HepG2 (cell line): Measurements from ENCODE around the gene CREBBP. TPM values are rescaled to one million over a fixed set of nuclear protein-coding genes. Genes with fewer than 3 reads are reported as not detected.

Experiments used
- ATAC-seq: fragments of 200-7000 bp; cut with Tn5 transposase; 3 replicates; pipeline ENCODE4 v1.9.1; 2020; ENCODE audit warnings: mild to moderate bottlenecking, moderate library complexity
- BruUV-seq: library from RNA; stranded (reverse); fragments of 400-500 nt; replicated peaks from 2 replicates; lab custom pipeline; 2021; lab: Mats Ljungman, UMichigan
- CTCF ChIA-PET: fragments of 300-600 bp; formaldehyde crosslinking; extraction: SDS; loops from one replicate; lab custom pipeline; 2021; ENCODE audit warnings: low total read pairs, inconsistent platforms, low intra/inter-chr PET ratio; lab: Yijun Ruan, JAX
- POLR2A ChIA-PET: fragments of 350-600 bp; sonication (Branson Sonifier 250); formaldehyde crosslinking; loops from one replicate; lab custom pipeline; 2020; ENCODE audit warnings: antibody characterized with exemption, inconsistent platforms; lab: Yijun Ruan, JAX
- DNase-seq: peaks from one replicate; pipeline ENCODE4 v3.0.0-alpha.2; 2015; ENCODE audit warnings: low spot score
- FAIRE-seq: peaks from 3 replicates; lab custom pipeline; 2011; peaks lifted over from hg19 to GRCh38; lab: Jason Lieb, UNC
- H2AFZ ChIP-seq: one replicate; pipeline ENCODE4 v1.6.1; 2011; ENCODE audit warnings: low read length, inconsistent platforms
- H3K27ac ChIP-seq: fragments of 300-600 bp; 3 replicates; pipeline ENCODE4 v1.8.0; 2011; ENCODE audit warnings: mixed run types, mild to moderate bottlenecking, mixed read lengths, low read length, inconsistent platforms; ENCODE audit not compliant: insufficient read depth; ENCODE audit errors: extremely low read length
- H3K27me3 ChIP-seq, 2 experiments: fragments of 200-600 bp in 1 of 2; 2 replicates in 1 of 2; 3 replicates in 1 of 2; pipeline versions ENCODE4 v1.6.0 to v1.8.0; 2011; ENCODE audit warnings: low read length in 2 of 2, mild to moderate bottlenecking in 2 of 2, moderate library complexity in 2 of 2, inconsistent platforms in 1 of 2; ENCODE audit not compliant: insufficient read depth in 2 of 2, control insufficient read depth in 1 of 2
- H3K36me3 ChIP-seq, 2 experiments: fragments of 200-600 bp in 1 of 2; replicated peaks in 1 of 2; 2 replicates in 1 of 2; 3 replicates in 1 of 2; pipeline versions ENCODE4 v1.5.1 to v1.8.0; 2011; ENCODE audit warnings: low read length in 2 of 2, inconsistent platforms in 1 of 2; ENCODE audit not compliant: insufficient read depth in 2 of 2, control insufficient read depth in 1 of 2
- H3K4me1 ChIP-seq: 2 replicates; pipeline ENCODE4 v1.5.1; 2012; ENCODE audit warnings: low read length, inconsistent platforms; ENCODE audit not compliant: insufficient read depth
- H3K4me2 ChIP-seq: 2 replicates; pipeline ENCODE4 v1.6.0; 2011; ENCODE audit warnings: low read depth, low read length, inconsistent platforms
- H3K4me3 ChIP-seq, 3 experiments: fragments of 200-600 bp in 1 of 3; sonication (generic), shearing (Covaris generic) in 1 of 3; replicated peaks in 1 of 3; 2 replicates each; pipeline ENCODE4 v1.5.1; 2011 to 2016; ENCODE audit warnings: low read length in 3 of 3, inconsistent platforms in 2 of 3, low read depth in 2 of 3, mild to moderate bottlenecking in 2 of 3, control low read depth in 1 of 3, mixed read lengths in 1 of 3; ENCODE audit not compliant: insufficient read depth in 1 of 3
- H3K79me2 ChIP-seq: one replicate; pipeline ENCODE4 v1.6.1; 2011; ENCODE audit warnings: low read length, inconsistent platforms; ENCODE audit not compliant: insufficient read depth
- H3K9ac ChIP-seq: 2 replicates; pipeline ENCODE4 v1.6.0; 2011; ENCODE audit warnings: mild to moderate bottlenecking, low read depth, low read length, inconsistent platforms; ENCODE audit not compliant: insufficient read depth
- H3K9me3 ChIP-seq: 2 replicates; pipeline ENCODE4 v1.5.1; 2012; ENCODE audit warnings: mild to moderate bottlenecking, low read length
- H4K20me1 ChIP-seq: 2 replicates; pipeline ENCODE4 v1.6.0; 2011; ENCODE audit warnings: inconsistent platforms, mild to moderate bottlenecking, low read length, moderate library complexity; ENCODE audit not compliant: insufficient read depth
- ISL2 ChIP-seq: sonication (generic); formaldehyde crosslinking; IDR thresholded peaks from 2 replicates; pipeline ENCODE4 v1.5.0; 2020; ENCODE audit warnings: missing genetic modification reagents
- KLF11 ChIP-seq: IDR thresholded peaks from 2 replicates; pipeline ENCODE4 v1.6.1; 2016; ENCODE audit warnings: missing compliant biosample characterization
- MAZ ChIP-seq, 2 experiments: sonication (generic) in 1 of 2; formaldehyde crosslinking in 1 of 2; IDR thresholded peaks; 2 replicates each; pipeline versions ENCODE4 v1.5.0 to v1.6.1; 2012 to 2020; ENCODE audit warnings: low read depth in 2 of 2, mild to moderate bottlenecking in 2 of 2, borderline replicate concordance in 1 of 2, improper control_type of control experiment in 1 of 2, low read length in 1 of 2, missing genetic modification reagents in 1 of 2, moderate library complexity in 1 of 2
- MEIS2 ChIP-seq: sonication (generic); formaldehyde crosslinking; IDR thresholded peaks from 2 replicates; pipeline ENCODE4 v1.9.0; 2021; ENCODE audit warnings: mild to moderate bottlenecking, missing genetic modification reagents
- NFE2L2 ChIP-seq: fragments of 150-350 bp; IDR thresholded peaks from 2 replicates; pipeline ENCODE4 v1.6.1; 2014; ENCODE audit warnings: low read length
- POLR2AphosphoS2 ChIP-seq: IDR thresholded peaks from 2 replicates; pipeline ENCODE4 v1.6.1; 2011; ENCODE audit warnings: low read depth, low read length, improper control_type of control experiment
- RBFOX2 ChIP-seq: fragments of 200-400 bp; formaldehyde crosslinking; IDR thresholded peaks from 2 replicates; pipeline ENCODE4 v1.6.1; 2017; ENCODE audit warnings: low read depth, mild to moderate bottlenecking, low read length
- RELA ChIP-seq: sonication (generic); formaldehyde crosslinking; IDR thresholded peaks from 2 replicates; pipeline ENCODE4 v1.4.0; 2020; ENCODE audit warnings: missing genetic modification reagents
- SMC3 ChIP-seq: IDR thresholded peaks from 2 replicates; pipeline ENCODE4 v1.6.1; 2011; ENCODE audit warnings: low read length, improper control_type of control experiment
- ZNF235 ChIP-seq: sonication (generic); formaldehyde crosslinking; IDR thresholded peaks from 2 replicates; pipeline ENCODE4 v1.8.1; 2023; ENCODE audit warnings: mild to moderate bottlenecking, missing genetic modification reagents, borderline replicate concordance
- ZNF263 ChIP-seq: sonication (generic); formaldehyde crosslinking; IDR thresholded peaks from 2 replicates; pipeline ENCODE4 v1.4.0; 2020; ENCODE audit warnings: missing genetic modification reagents
- ZNF30 ChIP-seq: sonication (generic); formaldehyde crosslinking; IDR thresholded peaks from 2 replicates; pipeline ENCODE4 v1.5.0; 2020; ENCODE audit warnings: mild to moderate bottlenecking, missing genetic modification reagents
- ZNF841 ChIP-seq: sonication (generic); formaldehyde crosslinking; IDR thresholded peaks from 2 replicates; pipeline ENCODE4 v1.8.1; 2023; ENCODE audit warnings: missing genetic modification reagents, borderline replicate concordance
- WGBS: methylation state at CpG from one replicate; pipeline ENCODE4 v1.1.6; 2017; ENCODE audit warnings: low lambda C conversion rate; 5-methylcytosine and 5-hydroxymethylcytosine counted together
- in situ Hi-C: cut with HindIII; loops from 2 replicates; pipeline ENCODE4 v1.10.0; 2017; ENCODE audit warnings: low pct_unique_long_range_greater_than_20kb; ENCODE audit not compliant: extremely low pct_ligation_motif_present
- intact Hi-C: fragments of 100-400 bp; cut with micrococcal nuclease; formaldehyde crosslinking; loops from one replicate; pipeline ENCODE4 v1.10.0; 2022; ENCODE audit not compliant: unreplicated experiment
- polyA plus RNA-seq, 8 experiments: library from polyadenylated mRNA; depleted of rRNA in 3 of 8; stranded (reverse) in 7 of 8; unstranded in 1 of 8; fragments of >200 nt; fragmentation: Illumina TruSeq in 4 of 8; extraction: Trizol in 4 of 8; gene quantifications; 2 replicates each; pipeline versions ENCODE4 v1.2.1 to v1.2.3, GENCODE V29; 2011 to 2016; ENCODE audit warnings: low read depth in 4 of 8, missing spikeins in 1 of 8, mixed read lengths in 1 of 8; ENCODE audit not compliant: insufficient read depth in 1 of 8
- total RNA-seq, 5 experiments: library from RNA; depleted of rRNA; stranded (reverse); fragments of >200 nt; fragmentation: Illumina TruSeq; extraction: Trizol; gene quantifications; 2 replicates each; pipeline ENCODE4 v1.2.3, GENCODE V29; 2016; ENCODE audit warnings: low read depth in 1 of 5
- TF ChIP-seq, protein P1 (sequence below): sonication (generic); formaldehyde crosslinking; IDR thresholded peaks from 2 replicates; pipeline ENCODE4 v1.4.0; 2020; ENCODE audit warnings: mild to moderate bottlenecking, missing genetic modification reagents, borderline replicate concordance
- TF ChIP-seq, protein P2 (sequence below): sonication (generic); formaldehyde crosslinking; IDR thresholded peaks from 2 replicates; pipeline ENCODE4 v1.4.0; 2020; ENCODE audit warnings: missing genetic modification reagents, borderline replicate concordance

Gene CREBBP
- total and polyA plus RNA-seq, 2 of the 13 experiments (the other 11 are each of a cell fraction or from before 2014, with no cell fraction given): 5.3 to 10.4 TPM

GRCh38 chr16:3776316-3776715 is 104.2 kb downstream of the CREBBP start:
- Histone ChIP-seq H3K36me3 (peaks cover 35 to 82% of the 10 kb centered on the region in 2 experiments), H3K4me1 (no peaks in the 10 kb centered on the region), H4K20me1 (no peaks in the 10 kb centered on the region), H3K4me2 (no peak overlapping the region), H3K27ac (no peak overlapping the region), H3K4me3 (no peak overlapping the region), H3K9me3 (no peaks in the 10 kb centered on the region), H2AFZ (no peak overlapping the region)
- BruUV-seq: no TSS peak
- ChIA-PET CTCF (no interaction called here), POLR2A (no interaction called here)
- in situ Hi-C loops: no loop called here
- FAIRE-seq (no peak), ATAC-seq (no peak)
- WGBS: 97% methylated on average over 4 of the region's 4 CpGs
- no peak for TF ChIP-seq ISL2
- no peak for TF ChIP-seq MAZ (IDR thresholded peaks at IDR 0.05; ENCODE audit: borderline replicate concordance, low read depth, low read length)
- TF ChIP-seq MAZ (CRISPR knock-in tag; IDR thresholded peaks at IDR 0.05; ENCODE audit: low read depth): no peak
- TF ChIP-seq ZNF263 (CRISPR knock-in tag): no peak
- no peak for TF ChIP-seq RELA (CRISPR knock-in tag)
- no peak for TF ChIP-seq ZNF235
- no peak for TF ChIP-seq KLF11
- TF ChIP-seq ZNF841: no peak
- TF ChIP-seq ZNF30 (CRISPR knock-in tag): no peak
- no peak for TF ChIP-seq RBFOX2
- no peak for TF ChIP-seq NFE2L2
- TF ChIP-seq MEIS2 (CRISPR knock-in tag): no peak
- TF ChIP-seq, all 625 proteins: peak for 0
- DNase-seq: no peak
- Histone ChIP-seq H3K79me2 (no peaks in the 10 kb centered on the region), H3K9ac (no peak overlapping the region), H3K27me3 (no peaks in the 10 kb centered on the region)
- intact Hi-C loops: no loop called here

GRCh38 chr16:3774819-3775218 is 105.7 kb downstream of the CREBBP start:
- Histone ChIP-seq H3K4me2 (no peak overlapping the region), H3K9me3 (no peaks in the 10 kb centered on the region), H3K4me3 (no peak overlapping the region), H3K79me2 (no peaks in the 10 kb centered on the region), H3K36me3 (peaks cover 32 to 84% of the 10 kb centered on the region in 2 experiments), H3K9ac (no peak overlapping the region), H3K27ac (no peak overlapping the region), H2AFZ (no peak overlapping the region), H3K4me1 (no peaks in the 10 kb centered on the region), H3K27me3 (no peaks in the 10 kb centered on the region), H4K20me1 (no peaks in the 10 kb centered on the region)
- ChIA-PET POLR2A (no interaction called here), CTCF (no interaction called here)
- FAIRE-seq (no peak), DNase-seq (no peak), ATAC-seq (no peak)
- BruUV-seq: no TSS peak
- WGBS: 97% methylated on average over 4 of the region's 6 CpGs
- intact Hi-C loops (no loop called here), in situ Hi-C loops (no loop called here)
- TF ChIP-seq, protein P1, sequence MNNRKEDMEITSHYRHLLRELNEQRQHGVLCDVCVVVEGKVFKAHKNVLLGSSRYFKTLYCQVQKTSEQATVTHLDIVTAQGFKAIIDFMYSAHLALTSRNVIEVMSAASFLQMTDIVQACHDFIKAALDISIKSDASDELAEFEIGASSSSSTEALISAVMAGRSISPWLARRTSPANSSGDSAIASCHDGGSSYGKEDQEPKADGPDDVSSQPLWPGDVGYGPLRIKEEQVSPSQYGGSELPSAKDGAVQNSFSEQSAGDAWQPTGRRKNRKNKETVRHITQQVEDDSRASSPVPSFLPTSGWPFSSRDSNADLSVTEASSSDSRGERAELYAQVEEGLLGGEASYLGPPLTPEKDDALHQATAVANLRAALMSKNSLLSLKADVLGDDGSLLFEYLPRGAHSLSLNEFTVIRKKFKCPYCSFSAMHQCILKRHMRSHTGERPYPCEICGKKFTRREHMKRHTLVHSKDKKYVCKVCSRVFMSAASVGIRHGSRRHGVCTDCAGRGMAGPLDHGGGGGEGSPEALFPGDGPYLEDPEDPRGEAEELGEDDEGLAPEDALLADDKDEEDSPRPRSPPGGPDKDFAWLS (CRISPR knock-in tag): no peak
- TF ChIP-seq, protein P2, sequence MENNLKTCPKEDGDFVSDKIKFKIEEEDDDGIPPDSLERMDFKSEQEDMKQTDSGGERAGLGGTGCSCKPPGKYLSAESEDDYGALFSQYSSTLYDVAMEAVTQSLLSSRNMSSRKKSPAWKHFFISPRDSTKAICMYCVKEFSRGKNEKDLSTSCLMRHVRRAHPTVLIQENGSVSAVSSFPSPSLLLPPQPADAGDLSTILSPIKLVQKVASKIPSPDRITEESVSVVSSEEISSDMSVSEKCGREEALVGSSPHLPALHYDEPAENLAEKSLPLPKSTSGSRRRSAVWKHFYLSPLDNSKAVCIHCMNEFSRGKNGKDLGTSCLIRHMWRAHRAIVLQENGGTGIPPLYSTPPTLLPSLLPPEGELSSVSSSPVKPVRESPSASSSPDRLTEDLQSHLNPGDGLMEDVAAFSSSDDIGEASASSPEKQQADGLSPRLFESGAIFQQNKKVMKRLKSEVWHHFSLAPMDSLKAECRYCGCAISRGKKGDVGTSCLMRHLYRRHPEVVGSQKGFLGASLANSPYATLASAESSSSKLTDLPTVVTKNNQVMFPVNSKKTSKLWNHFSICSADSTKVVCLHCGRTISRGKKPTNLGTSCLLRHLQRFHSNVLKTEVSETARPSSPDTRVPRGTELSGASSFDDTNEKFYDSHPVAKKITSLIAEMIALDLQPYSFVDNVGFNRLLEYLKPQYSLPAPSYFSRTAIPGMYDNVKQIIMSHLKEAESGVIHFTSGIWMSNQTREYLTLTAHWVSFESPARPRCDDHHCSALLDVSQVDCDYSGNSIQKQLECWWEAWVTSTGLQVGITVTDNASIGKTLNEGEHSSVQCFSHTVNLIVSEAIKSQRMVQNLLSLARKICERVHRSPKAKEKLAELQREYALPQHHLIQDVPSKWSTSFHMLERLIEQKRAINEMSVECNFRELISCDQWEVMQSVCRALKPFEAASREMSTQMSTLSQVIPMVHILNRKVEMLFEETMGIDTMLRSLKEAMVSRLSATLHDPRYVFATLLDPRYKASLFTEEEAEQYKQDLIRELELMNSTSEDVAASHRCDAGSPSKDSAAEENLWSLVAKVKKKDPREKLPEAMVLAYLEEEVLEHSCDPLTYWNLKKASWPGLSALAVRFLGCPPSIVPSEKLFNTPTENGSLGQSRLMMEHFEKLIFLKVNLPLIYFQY (CRISPR knock-in tag): no peak
- TF ChIP-seq POLR2AphosphoS2 (no peak), SMC3 (no peak)
